ENCODE data around the gene SQSTM1.

GRCh38 chr5:179836225-179837019, 15.7 kb downstream of the SQSTM1 start:
- TF ChIP-seq CTCF (IDR thresholded peaks at IDR 0.05; ENCODE audit: low read depth, low read length) (no peak), POLR2A (IDR thresholded peaks at IDR 0.05; ENCODE audit: extremely low read depth, insufficient read length) (no peak), MAX (IDR thresholded peaks at IDR 0.05; ENCODE audit: low read depth, low read length) (no peak), MYC (IDR thresholded peaks at IDR 0.05; ENCODE audit: low read depth, low read length) (no peak)
